HepG2 (cell line): ENCODE results near the gene SEMA3G.

Experiments used
- EHMT2 ChIP-seq: fragments of 200-600 bp; sonication (generic); IDR thresholded peaks from 2 replicates; pipeline ENCODE4 v1.7.0; 2017; ENCODE audit warnings: antibody characterized with exemption, low read depth, low read length, borderline replicate concordance
- FOXO1 ChIP-seq: sonication (generic); formaldehyde crosslinking; IDR thresholded peaks from 2 replicates; pipeline ENCODE4 v1.4.0; 2020; ENCODE audit warnings: missing genetic modification reagents
- GFI1 ChIP-seq: sonication (generic); formaldehyde crosslinking; IDR thresholded peaks from 2 replicates; pipeline ENCODE4 v1.5.0; 2020; ENCODE audit warnings: missing genetic modification reagents, mild to moderate bottlenecking, borderline replicate concordance
- HNRNPL ChIP-seq: fragments of 200-400 bp; formaldehyde crosslinking; IDR thresholded peaks from 2 replicates; pipeline ENCODE4 v1.6.1; 2017; ENCODE audit warnings: mild to moderate bottlenecking, low read depth, low read length
- POLR2G ChIP-seq: fragments of 200-400 bp; formaldehyde crosslinking; IDR thresholded peaks from 2 replicates; pipeline ENCODE4 v1.6.1; 2018; ENCODE audit warnings: mild to moderate bottlenecking, low read depth, low read length, moderate library complexity
- SP1 ChIP-seq, 2 experiments: fragments of 450-650 bp in 1 of 2; sonication (generic) in 1 of 2; formaldehyde crosslinking in 1 of 2; IDR thresholded peaks; 2 replicates each; pipeline versions ENCODE4 v1.4.0 to v1.6.1; 2016 to 2020; ENCODE audit warnings: missing genetic modification reagents in 1 of 2
- ZBTB38 ChIP-seq: sonication (generic); formaldehyde crosslinking; IDR thresholded peaks from 2 replicates; pipeline ENCODE4 v1.5.1; 2020; ENCODE audit warnings: mild to moderate bottlenecking, missing genetic modification reagents
- ZBTB8A ChIP-seq: sonication (generic); formaldehyde crosslinking; IDR thresholded peaks from 2 replicates; pipeline ENCODE4 v1.4.0; 2020; ENCODE audit warnings: mild to moderate bottlenecking, low read depth, missing genetic modification reagents, borderline replicate concordance
- ZSCAN12 ChIP-seq: sonication (generic); formaldehyde crosslinking; IDR thresholded peaks from 2 replicates; pipeline ENCODE4 v1.9.0; 2021; ENCODE audit warnings: mild to moderate bottlenecking, missing genetic modification reagents
- TF ChIP-seq, protein P1 (sequence below): sonication (generic); formaldehyde crosslinking; IDR thresholded peaks from 2 replicates; pipeline ENCODE4 v1.5.0; 2020; ENCODE audit warnings: mild to moderate bottlenecking, missing genetic modification reagents, moderate library complexity
- TF ChIP-seq, protein P2 (sequence below): IDR thresholded peaks from 2 replicates; pipeline ENCODE4 v1.6.1; 2012; ENCODE audit warnings: inconsistent platforms
- TF ChIP-seq, protein P3 (sequence below): sonication (generic); formaldehyde crosslinking; IDR thresholded peaks from 2 replicates; pipeline ENCODE4 v1.4.0; 2020; ENCODE audit warnings: missing genetic modification reagents
- TF ChIP-seq, protein P4 (sequence below): sonication (generic); formaldehyde crosslinking; conservative IDR thresholded peaks from 2 replicates; pipeline ENCODE4 v1.8.1; 2023; ENCODE audit warnings: missing genetic modification reagents

DNA sequence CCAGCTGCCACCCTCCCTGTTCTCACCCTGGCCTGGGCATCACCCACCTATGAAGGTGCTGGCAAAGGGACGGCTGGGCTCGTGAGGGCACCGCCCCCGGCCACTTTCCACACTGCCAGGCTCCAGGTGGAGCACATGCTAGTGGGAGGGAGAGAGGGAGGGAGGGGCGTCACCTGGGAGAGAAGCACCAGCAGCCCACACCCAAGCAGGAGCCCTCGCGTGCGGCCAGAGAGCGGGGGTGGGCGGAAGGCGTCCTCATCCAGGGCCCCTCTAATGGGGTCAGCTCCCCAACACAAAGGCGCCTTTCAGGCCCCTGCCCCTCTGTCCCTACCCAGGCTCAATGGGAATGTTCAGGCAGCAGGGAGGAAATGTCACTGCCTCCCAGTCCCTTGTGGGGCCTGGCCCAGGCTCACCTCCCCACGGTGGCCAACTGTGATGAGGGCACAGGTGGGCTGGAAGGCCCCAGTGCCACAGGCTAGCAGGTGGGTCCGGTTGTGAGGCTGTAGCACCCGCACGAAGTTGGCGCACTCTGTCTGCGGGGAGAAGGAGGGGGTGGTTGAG, 3.1 kb downstream of the SEMA3G start:
- TF ChIP-seq ZBTB8A (no peak), EHMT2 (no peak), POLR2G (no peak), ZBTB38 (no peak), HNRNPL (no peak), FOXO1 (CRISPR knock-in tag) (no peak), ZSCAN12 (CRISPR knock-in tag) (no peak), SP1 (IDR thresholded peaks at IDR 0.05) (no peak), SP1 (CRISPR knock-in tag; IDR thresholded peaks at IDR 0.05) (no peak), GFI1 (CRISPR knock-in tag) (no peak)
- TF ChIP-seq, protein P1, sequence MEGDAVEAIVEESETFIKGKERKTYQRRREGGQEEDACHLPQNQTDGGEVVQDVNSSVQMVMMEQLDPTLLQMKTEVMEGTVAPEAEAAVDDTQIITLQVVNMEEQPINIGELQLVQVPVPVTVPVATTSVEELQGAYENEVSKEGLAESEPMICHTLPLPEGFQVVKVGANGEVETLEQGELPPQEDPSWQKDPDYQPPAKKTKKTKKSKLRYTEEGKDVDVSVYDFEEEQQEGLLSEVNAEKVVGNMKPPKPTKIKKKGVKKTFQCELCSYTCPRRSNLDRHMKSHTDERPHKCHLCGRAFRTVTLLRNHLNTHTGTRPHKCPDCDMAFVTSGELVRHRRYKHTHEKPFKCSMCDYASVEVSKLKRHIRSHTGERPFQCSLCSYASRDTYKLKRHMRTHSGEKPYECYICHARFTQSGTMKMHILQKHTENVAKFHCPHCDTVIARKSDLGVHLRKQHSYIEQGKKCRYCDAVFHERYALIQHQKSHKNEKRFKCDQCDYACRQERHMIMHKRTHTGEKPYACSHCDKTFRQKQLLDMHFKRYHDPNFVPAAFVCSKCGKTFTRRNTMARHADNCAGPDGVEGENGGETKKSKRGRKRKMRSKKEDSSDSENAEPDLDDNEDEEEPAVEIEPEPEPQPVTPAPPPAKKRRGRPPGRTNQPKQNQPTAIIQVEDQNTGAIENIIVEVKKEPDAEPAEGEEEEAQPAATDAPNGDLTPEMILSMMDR (CRISPR knock-in tag): no peak
- TF ChIP-seq, protein P2, sequence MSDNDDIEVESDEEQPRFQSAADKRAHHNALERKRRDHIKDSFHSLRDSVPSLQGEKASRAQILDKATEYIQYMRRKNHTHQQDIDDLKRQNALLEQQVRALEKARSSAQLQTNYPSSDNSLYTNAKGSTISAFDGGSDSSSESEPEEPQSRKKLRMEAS: no peak
- TF ChIP-seq, protein P3, sequence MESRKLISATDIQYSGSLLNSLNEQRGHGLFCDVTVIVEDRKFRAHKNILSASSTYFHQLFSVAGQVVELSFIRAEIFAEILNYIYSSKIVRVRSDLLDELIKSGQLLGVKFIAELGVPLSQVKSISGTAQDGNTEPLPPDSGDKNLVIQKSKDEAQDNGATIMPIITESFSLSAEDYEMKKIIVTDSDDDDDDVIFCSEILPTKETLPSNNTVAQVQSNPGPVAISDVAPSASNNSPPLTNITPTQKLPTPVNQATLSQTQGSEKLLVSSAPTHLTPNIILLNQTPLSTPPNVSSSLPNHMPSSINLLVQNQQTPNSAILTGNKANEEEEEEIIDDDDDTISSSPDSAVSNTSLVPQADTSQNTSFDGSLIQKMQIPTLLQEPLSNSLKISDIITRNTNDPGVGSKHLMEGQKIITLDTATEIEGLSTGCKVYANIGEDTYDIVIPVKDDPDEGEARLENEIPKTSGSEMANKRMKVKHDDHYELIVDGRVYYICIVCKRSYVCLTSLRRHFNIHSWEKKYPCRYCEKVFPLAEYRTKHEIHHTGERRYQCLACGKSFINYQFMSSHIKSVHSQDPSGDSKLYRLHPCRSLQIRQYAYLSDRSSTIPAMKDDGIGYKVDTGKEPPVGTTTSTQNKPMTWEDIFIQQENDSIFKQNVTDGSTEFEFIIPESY (CRISPR knock-in tag): no peak
- TF ChIP-seq, protein P4, sequence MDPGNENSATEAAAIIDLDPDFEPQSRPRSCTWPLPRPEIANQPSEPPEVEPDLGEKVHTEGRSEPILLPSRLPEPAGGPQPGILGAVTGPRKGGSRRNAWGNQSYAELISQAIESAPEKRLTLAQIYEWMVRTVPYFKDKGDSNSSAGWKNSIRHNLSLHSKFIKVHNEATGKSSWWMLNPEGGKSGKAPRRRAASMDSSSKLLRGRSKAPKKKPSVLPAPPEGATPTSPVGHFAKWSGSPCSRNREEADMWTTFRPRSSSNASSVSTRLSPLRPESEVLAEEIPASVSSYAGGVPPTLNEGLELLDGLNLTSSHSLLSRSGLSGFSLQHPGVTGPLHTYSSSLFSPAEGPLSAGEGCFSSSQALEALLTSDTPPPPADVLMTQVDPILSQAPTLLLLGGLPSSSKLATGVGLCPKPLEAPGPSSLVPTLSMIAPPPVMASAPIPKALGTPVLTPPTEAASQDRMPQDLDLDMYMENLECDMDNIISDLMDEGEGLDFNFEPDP (CRISPR knock-in tag): no peak
